Activated T-cell treated with anti-CD3 and anti-CD28 coated beads, Interleukin-2, amount 50 U/mL, for 72 hours (primary cell): ENCODE results near the gene CCDC148. TPM values are rescaled to one million over a fixed set of nuclear protein-coding genes. Genes with fewer than 3 reads are reported as not detected.

ENCODE experiments used
- ATAC-seq, 2 donors: fragments of 150-1000 bp; cut with Tn5 transposase; replicated peaks in 1 of 2; 2 replicates each; pipeline ENCODE4 v1.10.0; 2021; ENCODE audit warnings: moderate library complexity in 2 of 2, mild to moderate bottlenecking in 1 of 2
- DNase-seq, 2 donors: peaks; one replicate each; pipeline ENCODE4 v3.0.0; 2021 to 2022; ENCODE audit warnings: mixed read lengths in 1 of 2
- H3K27ac Mint-ChIP-seq: one replicate; pipeline ENCODE4 v1.8.0; 2022; ENCODE audit warnings: mild to moderate bottlenecking, moderate library complexity, mixed read lengths
- H3K27me3 Mint-ChIP-seq: one replicate; pipeline ENCODE4 v1.8.0; 2022; ENCODE audit warnings: low read depth, mixed read lengths
- H3K36me3 Mint-ChIP-seq, 2 donors: one replicate each; pipeline ENCODE4 v1.8.0; 2022; ENCODE audit warnings: mixed read lengths in 2 of 2, mild to moderate bottlenecking in 1 of 2; ENCODE audit not compliant: insufficient read depth in 2 of 2
- H3K4me1 Mint-ChIP-seq: one replicate; pipeline ENCODE4 v1.8.0; 2022; ENCODE audit warnings: low read depth, mixed read lengths
- H3K4me3 Mint-ChIP-seq, 2 donors: one replicate each; pipeline ENCODE4 v1.8.0; 2022; ENCODE audit warnings: mild to moderate bottlenecking in 2 of 2, mixed read lengths in 2 of 2, moderate library complexity in 2 of 2
- H3K9me3 Mint-ChIP-seq, 2 donors: one replicate each; pipeline ENCODE4 v1.8.0; 2022; ENCODE audit warnings: mixed read lengths in 2 of 2
- total RNA-seq, 2 donors: library from RNA; stranded (reverse); gene quantifications; one replicate each; pipeline ENCODE4 v1.2.3, GENCODE V29; 2022

Gene CCDC148
- total RNA-seq, 2 donors from 2014 or later, result 0.14 TPM; not detected in 1

DNA sequence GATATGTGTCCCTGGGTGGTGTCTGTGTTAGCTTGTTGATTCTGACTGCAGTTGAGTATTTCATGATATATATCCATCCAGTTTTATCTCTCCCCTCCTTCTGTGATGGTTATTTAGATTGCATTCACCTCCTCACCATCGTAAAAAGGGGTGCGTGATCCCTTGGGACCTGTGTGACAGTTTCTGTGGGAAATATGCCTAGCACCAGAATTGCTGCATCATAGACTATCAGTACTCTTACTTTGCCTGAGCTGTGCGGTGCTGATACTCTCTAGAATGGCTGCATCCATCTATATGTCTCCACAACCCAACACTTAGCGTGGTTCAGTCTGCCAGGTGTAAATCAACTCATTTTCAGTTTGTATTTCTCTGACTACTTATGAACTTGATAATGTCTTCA, 34.5 kb upstream of the CCDC148 start:
- ATAC-seq (no peak), DNase-seq (no peak)
- Mint-ChIP-seq H3K4me3 (no peak overlapping the region), H3K4me1 (peaks cover 12% of the 10 kb centered on the region), H3K9me3 (no peaks in the 10 kb centered on the region), H3K27me3 (no peaks in the 10 kb centered on the region), H3K27ac (no peak overlapping the region), H3K36me3 (no peaks in the 10 kb centered on the region)

GRCh38 chr2:158489366-158490112, 33.0 kb upstream of the CCDC148 start:
- H3K9me3 Mint-ChIP-seq, result no peaks in the 10 kb centered on the region
- no peak overlapping the region for H3K27ac Mint-ChIP-seq
- H3K27me3 Mint-ChIP-seq, result no peaks in the 10 kb centered on the region
- H3K4me1 Mint-ChIP-seq, result peaks cover 18% of the 10 kb centered on the region
- ATAC-seq, result no peak
- H3K4me3 Mint-ChIP-seq, result no peak overlapping the region
- H3K36me3 Mint-ChIP-seq, result no peaks in the 10 kb centered on the region
- no peak for DNase-seq

DNA sequence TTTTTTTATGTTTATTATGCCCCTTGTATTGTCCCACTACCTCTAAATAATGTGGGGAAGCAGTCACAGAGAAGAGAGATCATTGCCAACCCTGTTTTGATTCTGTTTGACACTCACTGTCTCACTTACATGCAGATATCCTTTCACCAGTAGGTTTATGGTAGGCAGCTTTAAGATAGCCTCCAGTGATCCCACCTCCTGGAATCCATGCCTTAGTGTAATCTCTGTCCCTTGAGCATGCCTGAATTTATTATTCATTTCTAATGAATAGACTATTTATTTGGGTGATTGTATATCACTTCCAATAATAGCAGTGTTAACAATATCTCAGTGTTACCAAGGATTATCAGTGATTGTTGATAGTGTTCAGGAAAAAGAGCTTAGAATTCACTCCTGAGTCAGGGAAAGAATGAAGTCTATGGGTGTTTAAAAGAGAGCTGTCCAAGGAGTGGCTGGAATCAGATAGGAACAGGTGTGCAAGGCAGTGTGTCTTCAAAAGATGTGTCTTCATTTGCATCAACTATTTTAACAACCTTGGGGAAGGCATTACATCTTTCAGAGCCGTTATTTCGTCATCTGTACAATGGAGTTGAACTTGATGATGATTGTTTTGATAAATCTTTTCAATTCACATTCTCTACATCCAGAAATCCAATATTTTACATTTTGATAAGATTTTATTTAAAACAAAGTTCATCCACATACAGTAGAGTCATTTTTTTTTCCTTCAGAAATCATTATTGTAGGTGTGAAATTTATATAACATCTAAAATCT, 32.1 kb upstream of the CCDC148 start:
- Mint-ChIP-seq H3K27ac (no peak overlapping the region), H3K27me3 (no peaks in the 10 kb centered on the region), H3K9me3 (no peaks in the 10 kb centered on the region), H3K4me1 (peaks cover 21% of the 10 kb centered on the region), H3K36me3 (no peaks in the 10 kb centered on the region), H3K4me3 (no peak overlapping the region)
- no peak for ATAC-seq
- DNase-seq, result no peak

DNA sequence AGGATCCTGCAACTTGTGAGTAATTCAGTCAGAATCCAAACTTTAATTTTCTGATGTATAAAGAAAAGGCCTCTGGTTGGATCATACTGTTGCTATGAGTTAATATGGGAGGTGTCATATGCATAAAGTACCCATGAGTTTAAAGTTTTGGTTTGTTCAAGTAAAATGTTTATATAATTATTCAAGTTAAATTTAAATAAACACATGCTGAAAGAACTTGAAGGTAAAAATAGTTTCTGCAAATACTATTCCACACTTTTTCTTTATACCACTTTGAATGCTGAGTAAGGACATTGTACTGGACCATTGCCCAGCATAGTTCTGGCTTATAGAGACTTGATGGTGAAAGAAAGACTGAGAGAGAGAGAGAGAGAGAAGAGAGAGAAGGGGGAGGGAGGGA, 30.9 kb upstream of the CCDC148 start:
- H3K36me3 Mint-ChIP-seq, result peaks cover 0 to 1% of the 10 kb centered on the region in 2 donors
- ATAC-seq (no peak), DNase-seq (no peak)
- no peak overlapping the region for H3K27ac Mint-ChIP-seq
- H3K27me3 Mint-ChIP-seq, result no peaks in the 10 kb centered on the region
- H3K9me3 Mint-ChIP-seq, result no peaks in the 10 kb centered on the region
- H3K4me1 Mint-ChIP-seq, result peaks cover 28% of the 10 kb centered on the region
- no peak overlapping the region for H3K4me3 Mint-ChIP-seq

GRCh38 chr2:158486970-158487325, 30.4 kb upstream of the CCDC148 start:
- Mint-ChIP-seq H3K27me3 (no peaks in the 10 kb centered on the region), H3K27ac (no peak overlapping the region), H3K36me3 (peaks cover 0 to 1% of the 10 kb centered on the region in 2 donors), H3K4me3 (no peak overlapping the region), H3K4me1 (peaks cover 28% of the 10 kb centered on the region), H3K9me3 (no peaks in the 10 kb centered on the region)
- ATAC-seq, result peak; percentile 21 to 24
- DNase-seq, result peak in 1 of 2 donors; percentile 11

DNA sequence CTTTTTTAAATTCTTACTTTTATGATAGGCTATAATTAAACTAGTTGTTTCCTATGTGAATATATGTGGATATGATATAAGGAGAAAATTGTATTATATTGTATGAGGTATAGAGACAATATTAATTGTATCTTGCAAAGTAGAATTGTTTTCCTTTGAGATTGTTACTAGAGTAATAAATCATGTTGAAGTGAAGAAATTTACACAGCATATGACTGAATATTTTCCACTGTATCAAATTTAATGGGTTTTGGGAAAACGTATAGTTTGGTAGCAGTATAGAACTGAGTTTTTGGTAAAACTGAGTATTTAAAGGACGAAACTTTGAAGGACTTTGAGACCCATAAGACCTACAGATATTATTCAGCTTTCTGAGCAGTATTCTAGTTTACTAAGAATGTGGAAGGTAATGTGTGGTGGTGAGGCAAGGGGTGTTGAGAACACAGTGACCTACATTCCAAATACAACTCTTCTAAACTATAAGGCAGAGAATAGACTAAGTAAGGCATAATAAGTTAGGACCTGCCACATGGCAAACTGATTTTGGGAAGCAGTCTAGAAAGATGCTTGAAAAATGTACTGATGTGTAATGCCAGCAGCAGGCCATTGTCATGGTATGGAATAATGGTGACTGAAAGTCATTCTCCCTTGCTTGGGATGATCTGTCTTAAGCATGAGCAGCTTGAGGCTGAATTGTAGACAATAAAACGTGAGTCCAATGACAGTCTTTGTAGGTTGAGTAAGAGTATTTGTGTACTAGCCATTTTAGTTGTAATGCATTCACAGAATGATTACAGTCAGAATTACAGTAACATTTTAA, 29.8 kb upstream of the CCDC148 start:
- H3K9me3 Mint-ChIP-seq, result no peaks in the 10 kb centered on the region
- H3K27ac Mint-ChIP-seq, result no peak overlapping the region
- H3K4me1 Mint-ChIP-seq, result peaks cover 28% of the 10 kb centered on the region
- no peaks in the 10 kb centered on the region for H3K27me3 Mint-ChIP-seq
- H3K4me3 Mint-ChIP-seq, result peak overlapping the region in 1 of 2 donors; percentile 36
- DNase-seq (no peak), ATAC-seq (peak; percentile 17 to 21)
- H3K36me3 Mint-ChIP-seq, result peaks cover 0 to 1% of the 10 kb centered on the region in 2 donors

DNA sequence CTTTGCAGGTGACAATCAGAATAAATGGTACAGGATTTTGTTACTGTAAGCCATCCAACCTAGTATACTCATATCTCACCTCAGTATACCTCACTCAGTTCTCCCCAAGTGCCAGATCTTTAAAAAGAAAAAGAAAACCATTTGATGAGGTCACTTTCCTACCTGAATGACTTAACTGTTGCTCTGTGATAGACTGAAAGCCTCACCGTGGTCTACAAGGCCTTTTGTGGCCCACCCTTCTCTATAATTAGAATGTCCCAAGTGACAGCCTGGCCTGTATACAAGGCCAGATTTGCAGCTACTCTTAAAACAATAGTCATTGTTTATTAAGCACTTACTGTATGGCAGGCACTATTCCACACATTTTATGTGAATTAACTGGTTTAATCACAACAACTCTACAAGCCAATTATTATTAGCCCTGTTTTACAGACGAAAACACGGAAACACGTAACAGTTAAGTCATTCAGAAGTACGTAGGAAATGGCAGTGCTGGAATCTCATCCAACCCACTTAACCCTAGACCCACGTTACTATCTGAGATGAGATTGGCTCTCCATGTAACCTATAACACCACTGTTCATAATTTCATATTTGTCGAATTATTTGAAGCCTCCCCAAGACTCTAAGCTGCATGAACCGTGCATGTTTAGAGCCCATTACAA, 28.5 kb upstream of the CCDC148 start:
- no peaks in the 10 kb centered on the region for H3K27me3 Mint-ChIP-seq
- ATAC-seq, result peak; percentile 97 to 98
- DNase-seq, result peak in 1 of 2 donors; percentile 12
- H3K36me3 Mint-ChIP-seq, result peaks cover 0 to 1% of the 10 kb centered on the region in 2 donors
- peak overlapping the region in 1 of 2 donors; percentile 24 for H3K4me3 Mint-ChIP-seq
- H3K27ac Mint-ChIP-seq, result no peak overlapping the region
- H3K9me3 Mint-ChIP-seq, result no peaks in the 10 kb centered on the region
- peaks cover 28% of the 10 kb centered on the region for H3K4me1 Mint-ChIP-seq

DNA sequence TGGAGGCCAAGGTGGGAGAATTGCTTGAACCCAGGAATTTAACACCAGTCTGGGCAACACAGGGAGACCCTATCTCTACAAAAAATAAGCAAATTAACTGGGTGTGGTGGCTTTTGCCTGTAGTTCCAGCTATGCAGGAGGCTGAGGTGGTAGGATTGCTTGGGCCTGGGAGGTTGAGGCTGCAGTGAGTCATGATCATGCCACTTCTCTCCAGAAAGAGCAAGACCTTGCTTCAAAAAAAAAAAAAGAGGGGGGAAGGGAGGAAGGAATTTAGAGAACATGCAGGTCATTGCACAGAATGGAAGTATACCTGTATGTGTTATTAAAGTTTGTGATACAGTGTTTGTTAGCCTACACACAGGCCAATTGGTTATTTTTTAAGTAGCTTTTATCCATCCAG, 26.0 kb upstream of the CCDC148 start:
- H3K27me3 Mint-ChIP-seq, result no peaks in the 10 kb centered on the region
- no peak overlapping the region for H3K27ac Mint-ChIP-seq
- ATAC-seq (no peak), DNase-seq (no peak)
- H3K4me3 Mint-ChIP-seq, result no peak overlapping the region
- peaks cover 0 to 1% of the 10 kb centered on the region in 2 donors for H3K36me3 Mint-ChIP-seq
- H3K4me1 Mint-ChIP-seq, result peaks cover 31% of the 10 kb centered on the region
- H3K9me3 Mint-ChIP-seq, result no peaks in the 10 kb centered on the region

DNA sequence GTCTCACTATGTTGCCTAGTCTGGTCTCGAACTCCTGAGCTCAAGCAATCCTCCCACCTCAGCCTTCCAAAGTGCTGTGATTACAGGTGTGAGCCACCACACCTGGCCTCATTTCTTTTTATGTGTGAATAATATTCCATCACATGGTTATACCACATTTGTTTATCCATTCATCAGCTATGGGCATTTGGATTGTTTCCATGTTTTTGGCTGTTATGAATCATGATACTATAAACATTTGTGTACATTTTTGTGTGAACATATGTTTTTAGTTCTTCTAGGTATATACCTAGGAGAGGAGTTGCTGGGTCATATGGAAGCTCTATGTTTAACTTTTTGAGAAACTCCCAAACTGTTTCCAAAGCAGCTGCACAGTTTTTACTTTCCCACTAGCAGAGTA, 24.6 kb upstream of the CCDC148 start:
- peaks cover 0 to 1% of the 10 kb centered on the region in 2 donors for H3K36me3 Mint-ChIP-seq
- H3K9me3 Mint-ChIP-seq, result no peaks in the 10 kb centered on the region
- ATAC-seq (no peak), DNase-seq (no peak)
- no peak overlapping the region for H3K27ac Mint-ChIP-seq
- H3K4me1 Mint-ChIP-seq, result peaks cover 29% of the 10 kb centered on the region
- no peaks in the 10 kb centered on the region for H3K27me3 Mint-ChIP-seq
- H3K4me3 Mint-ChIP-seq, result no peak overlapping the region

DNA sequence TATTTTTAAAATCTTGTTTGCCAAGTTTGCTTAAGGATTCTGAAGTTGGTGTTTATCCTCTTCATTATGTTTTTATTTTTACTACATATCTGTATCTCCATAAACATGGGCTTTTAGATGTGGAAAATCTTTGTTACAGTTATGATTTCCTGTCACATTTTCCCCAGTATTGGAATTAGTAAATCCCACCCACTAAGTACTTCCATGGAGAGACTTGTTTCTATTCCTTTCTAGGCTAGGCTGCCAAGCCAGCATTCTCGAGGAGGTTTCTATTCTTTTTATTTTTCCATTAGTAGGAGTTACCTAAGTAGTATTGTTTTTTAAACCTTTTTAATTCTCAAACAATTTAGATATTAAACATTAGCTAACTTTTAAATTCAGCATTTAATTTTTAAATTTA, 22.3 kb upstream of the CCDC148 start:
- Mint-ChIP-seq H3K27ac (no peak overlapping the region), H3K27me3 (no peaks in the 10 kb centered on the region), H3K4me1 (peaks cover 19% of the 10 kb centered on the region), H3K9me3 (no peaks in the 10 kb centered on the region), H3K36me3 (peaks cover 0 to 1% of the 10 kb centered on the region in 2 donors), H3K4me3 (no peak overlapping the region)
- ATAC-seq (no peak), DNase-seq (no peak)

- H3K27ac Mint-ChIP-seq, result peak overlapping the region; percentile 32
- H3K4me1 Mint-ChIP-seq, result peaks cover 16% of the 10 kb centered on the region
- no peak overlapping the region for H3K4me3 Mint-ChIP-seq
- no peaks in the 10 kb centered on the region for H3K9me3 Mint-ChIP-seq
- no peak for ATAC-seq
- no peaks in the 10 kb centered on the region for H3K27me3 Mint-ChIP-seq
- no peak for DNase-seq
- peaks cover 0 to under 1% of the 10 kb centered on the region in 2 donors for H3K36me3 Mint-ChIP-seq
Measured at GRCh38 chr2:158478237-158478636, 21.7 kb upstream of the CCDC148 start.

- Mint-ChIP-seq H3K36me3 (peaks cover 0 to 3% of the 10 kb centered on the region in 2 donors), H3K4me3 (peak overlapping the region in 1 of 2 donors; percentile 2), H3K9me3 (peaks cover 0 to 2% of the 10 kb centered on the region in 2 donors), H3K4me1 (peaks cover 12% of the 10 kb centered on the region), H3K27ac (peak overlapping the region; percentile 75), H3K27me3 (no peaks in the 10 kb centered on the region)
- DNase-seq (no peak), ATAC-seq (no peak)
Measured at GRCh38 chr2:158477202-158477601, 20.6 kb upstream of the CCDC148 start.
